Right renal cortex interstitium (tissue), 3 donors: ENCODE measurements around the gene VAC14. TPM values are rescaled to one million over a fixed set of nuclear protein-coding genes. Genes with fewer than 3 reads are reported as not detected.

ENCODE experiments used
- DNase-seq, 3 donors: peaks; one replicate each; pipeline ENCODE4 v3.0.0-alpha.2; 2013; ENCODE audit warnings: low read depth in 3 of 3, low spot score in 2 of 3
- polyA plus RNA-seq, 3 donors: library from polyadenylated mRNA; unstranded; fragments of 120-200 nt; gene quantifications; one replicate each; pipeline ENCODE4 v1.2.1, GENCODE V29; 2013; ENCODE audit not compliant: insufficient read length in 3 of 3

The VAC14 gene
- polyA plus RNA-seq, 3 donors = 36.1 to 40.2 (median 38.2) TPM

GRCh38 chr16:70728150-70728549 is 72.8 kb downstream of the VAC14 start:
- no peak for DNase-seq

GRCh38 chr16:70726892-70727361 is 74.0 kb downstream of the VAC14 start:
- DNase-seq = no peak

GRCh38 chr16:70725912-70726828 is 74.8 kb downstream of the VAC14 start:
- DNase-seq = no peak

GRCh38 chr16:70725024-70725911 is 75.7 kb downstream of the VAC14 start:
- no peak for DNase-seq

- DNase-seq = no peak
These were observed 76.6 kb downstream of the VAC14 start for GRCh38 chr16:70724146-70725023.

GRCh38 chr16:70723740-70724145 is 77.2 kb downstream of the VAC14 start:
- no peak for DNase-seq

GRCh38 chr16:70721202-70721963 is 79.6 kb downstream of the VAC14 start:
- no peak for DNase-seq

- DNase-seq = no peak
These were observed 80.3 kb downstream of the VAC14 start for GRCh38 chr16:70720425-70721201.

GRCh38 chr16:70717065-70717464 is 83.9 kb downstream of the VAC14 start:
- DNase-seq = no peak

- DNase-seq = no peak
These were observed 85.0 kb downstream of the VAC14 start for GRCh38 chr16:70715860-70716357.

- peak in 1 of 3 donors; percentile 82 for DNase-seq
These were observed 85.7 kb downstream of the VAC14 start for GRCh38 chr16:70715055-70715858.

- DNase-seq = no peak
These were observed 86.3 kb downstream of the VAC14 start for GRCh38 chr16:70714581-70715054.

GRCh38 chr16:70713824-70714223 is 87.1 kb downstream of the VAC14 start:
- no peak for DNase-seq

GRCh38 chr16:70713342-70713741 is 87.6 kb downstream of the VAC14 start:
- DNase-seq = no peak

GRCh38 chr16:70712942-70713341 is 88.0 kb downstream of the VAC14 start:
- no peak for DNase-seq

- no peak for DNase-seq
These were observed 88.6 kb downstream of the VAC14 start for GRCh38 chr16:70712359-70712758.

- DNase-seq = no peak
These were observed 89.5 kb downstream of the VAC14 start for GRCh38 chr16:70711211-70712031.
